NCI-H2171 treated with DMSO at 0.1 percent for 48 hours (cell line): ENCODE results near the gene KAT6B.

ENCODE experiments used
- DNase-seq: peaks from one replicate; lab custom pipeline; 2025; lab: John Stamatoyannopoulos, UW

Gene KAT6B

GRCh38 chr10:74988054-74988775 lies 161.8 kb downstream of the KAT6B start:
- DNase-seq, result no peak

DNA sequence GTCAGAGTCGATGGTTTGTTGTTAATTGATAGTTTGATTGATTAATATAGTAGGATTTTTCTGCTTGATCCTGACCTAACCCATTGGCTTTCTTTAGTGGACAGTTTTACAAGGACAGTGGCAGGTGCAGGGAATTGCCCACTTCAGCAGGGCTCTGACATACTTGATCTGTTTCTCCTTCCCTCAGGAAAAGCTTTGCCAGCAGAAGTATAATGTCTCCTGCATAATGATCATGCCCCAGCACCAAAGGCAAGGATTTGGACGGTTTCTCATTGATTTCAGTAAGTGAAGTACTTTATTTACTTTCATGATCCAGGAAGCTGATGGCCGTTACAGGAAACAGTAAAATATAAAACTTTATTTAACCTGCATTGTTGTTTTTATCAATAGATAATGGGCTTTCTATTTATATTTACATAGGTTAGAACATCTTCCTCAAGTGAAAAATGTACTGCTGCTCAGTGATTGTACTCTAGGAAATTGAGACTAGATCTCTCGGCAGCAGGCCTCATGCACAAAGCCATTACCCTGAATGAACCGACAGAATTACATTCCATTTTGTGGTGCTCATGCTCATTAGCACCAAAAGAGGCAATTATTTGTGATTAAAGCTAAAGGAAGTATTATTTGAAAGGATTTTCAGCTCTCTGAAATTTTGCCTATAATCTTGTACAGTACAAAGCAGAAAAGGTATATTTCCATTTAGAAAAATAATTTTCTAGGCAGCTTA lies 162.6 kb downstream of the KAT6B start:
- no peak for DNase-seq

- peak; percentile 34 for DNase-seq
Observed at GRCh38 chr10:74991435-74991834, 165.0 kb downstream of the KAT6B start.

DNA sequence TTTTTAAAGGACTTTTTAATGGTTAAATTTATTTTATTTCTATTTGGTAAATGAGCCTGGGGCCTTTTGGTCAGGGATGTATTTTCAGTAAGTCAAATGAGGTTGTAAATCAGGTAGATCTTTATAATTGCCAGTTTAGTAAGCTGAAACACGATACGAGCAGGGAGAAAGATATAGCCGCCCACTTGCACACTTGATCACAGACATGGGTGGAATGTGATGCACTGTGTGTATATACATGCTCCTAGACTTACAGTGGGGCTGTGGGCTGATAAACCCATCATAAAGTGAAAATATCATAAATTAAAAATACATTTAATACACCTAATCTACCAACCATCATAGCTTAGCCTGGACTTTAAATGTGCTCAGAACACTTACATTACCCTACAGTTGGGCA lies 165.7 kb downstream of the KAT6B start:
- DNase-seq, result no peak

DNA sequence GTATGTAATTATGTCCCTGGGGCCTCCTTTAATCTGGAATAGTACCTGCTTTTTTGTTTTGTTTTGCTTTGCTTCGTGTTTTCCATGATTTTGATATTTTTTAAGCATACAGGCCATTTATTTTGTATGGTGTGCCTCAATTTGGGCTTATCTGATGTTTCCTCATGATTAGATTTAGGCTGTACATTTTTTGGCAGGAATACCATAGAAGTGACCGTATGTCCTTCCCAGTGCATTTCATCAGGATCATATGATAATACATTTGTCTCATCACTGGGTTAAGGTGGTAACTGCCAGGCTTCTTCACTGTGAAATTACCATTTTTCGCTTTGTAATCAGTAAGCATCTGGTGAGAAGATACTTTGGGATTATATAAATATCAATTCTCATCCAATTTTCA lies 167.2 kb downstream of the KAT6B start:
- no peak for DNase-seq

DNA sequence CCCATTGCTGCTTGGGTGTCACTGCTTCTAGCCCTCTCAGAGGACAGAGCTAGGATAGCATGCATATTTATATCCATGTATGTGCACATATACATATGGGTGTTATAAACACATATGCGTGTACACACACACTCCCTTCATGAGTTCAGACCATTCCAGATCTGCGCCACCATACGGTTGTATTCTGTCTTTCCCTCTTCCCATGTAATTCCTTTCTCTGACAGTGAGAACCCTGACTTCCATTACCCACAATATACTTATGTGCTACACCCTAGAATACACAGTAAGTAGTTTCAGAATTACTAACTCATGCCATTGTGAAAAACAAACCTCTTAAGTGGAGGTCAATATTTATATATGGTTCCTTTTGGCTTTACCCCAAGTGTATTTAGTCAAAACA lies 168.5 kb downstream of the KAT6B start:
- no peak for DNase-seq

- no peak for DNase-seq
Observed at GRCh38 chr10:74995806-74996205, 169.4 kb downstream of the KAT6B start.

GRCh38 chr10:74997163-74997562 lies 170.8 kb downstream of the KAT6B start:
- no peak for DNase-seq

GRCh38 chr10:75000748-75001321 lies 174.4 kb downstream of the KAT6B start:
- DNase-seq, result no peak

- no peak for DNase-seq
Observed at GRCh38 chr10:75001715-75002350, 175.4 kb downstream of the KAT6B start.

- no peak for DNase-seq
Observed at GRCh38 chr10:75002351-75002725, 175.9 kb downstream of the KAT6B start.

GRCh38 chr10:75002967-75003594 lies 176.7 kb downstream of the KAT6B start:
- DNase-seq, result no peak

DNA sequence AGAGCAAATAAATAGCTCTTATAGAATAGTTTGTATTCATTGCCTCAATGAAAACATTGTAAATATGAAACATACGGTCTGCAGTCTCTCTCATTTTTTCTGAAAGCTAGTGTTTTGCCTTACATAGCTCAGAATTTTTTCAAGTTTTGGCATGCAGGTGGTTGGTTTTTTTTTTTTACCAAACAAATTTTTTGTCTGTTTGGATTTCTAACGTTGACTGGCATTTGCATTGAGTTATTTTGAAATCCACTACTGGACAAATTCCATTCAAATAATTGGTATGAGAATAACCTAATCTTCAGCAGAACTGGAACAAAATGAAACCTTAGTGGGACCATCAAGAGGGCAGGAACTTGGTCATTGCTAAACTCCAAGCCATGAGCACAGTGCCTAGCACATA lies 177.5 kb downstream of the KAT6B start:
- no peak for DNase-seq

DNA sequence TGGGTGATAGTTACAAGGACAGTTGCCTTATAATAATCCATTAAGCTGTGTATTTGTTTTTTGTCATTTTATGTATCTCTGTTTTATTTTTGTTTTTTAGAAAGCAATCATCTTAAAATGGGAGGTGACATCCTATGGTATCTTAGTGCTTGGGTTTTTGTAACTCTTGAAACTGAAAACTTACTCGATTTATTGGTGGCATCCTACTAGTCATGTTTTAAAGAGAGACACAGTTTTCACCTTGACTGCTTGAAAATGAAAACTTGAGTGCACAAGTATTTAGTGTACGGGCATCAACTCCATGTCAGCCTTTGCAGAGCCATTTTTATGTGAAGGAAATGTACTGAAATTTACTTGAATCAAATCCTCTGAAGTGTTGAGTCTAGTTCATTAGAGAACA lies 181.2 kb downstream of the KAT6B start:
- no peak for DNase-seq

DNA sequence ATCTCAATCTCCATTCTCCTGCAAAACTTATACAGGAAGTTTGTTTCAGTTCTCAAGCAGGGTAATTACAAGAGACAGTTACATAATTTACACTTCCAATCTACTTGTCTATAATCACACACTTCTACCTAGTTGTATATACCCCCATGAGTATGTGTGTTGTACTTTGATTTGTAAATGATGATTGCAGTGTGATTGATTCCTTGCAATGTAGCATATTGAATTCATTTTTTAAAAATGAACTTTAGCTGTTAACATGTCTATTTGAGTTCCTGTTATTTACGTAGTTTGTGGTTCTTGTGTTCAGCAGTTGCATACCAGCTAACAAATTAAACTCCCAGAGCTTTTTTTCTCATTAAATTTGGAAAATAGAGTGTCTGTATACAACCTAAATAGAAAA lies 182.6 kb downstream of the KAT6B start:
- DNase-seq, result no peak

DNA sequence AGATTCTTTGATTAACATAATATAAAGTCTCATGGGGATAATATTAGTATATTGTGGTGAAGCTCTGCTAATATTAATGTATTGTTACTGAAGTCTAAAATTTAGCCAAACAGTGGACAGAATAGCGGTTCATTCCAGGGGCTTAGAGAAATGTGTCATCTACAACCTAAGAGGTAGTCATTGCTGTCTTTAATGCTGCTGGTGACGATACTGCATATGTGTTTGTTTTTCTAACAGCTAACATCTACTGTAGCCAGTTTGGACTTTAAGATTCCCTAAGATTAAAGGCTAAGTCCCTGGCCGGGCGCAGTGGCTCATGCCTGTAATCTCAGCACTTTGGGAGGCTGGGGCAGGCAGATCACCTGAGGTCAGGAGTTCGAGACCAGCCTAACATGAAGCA lies 183.0 kb downstream of the KAT6B start:
- DNase-seq, result no peak

DNA sequence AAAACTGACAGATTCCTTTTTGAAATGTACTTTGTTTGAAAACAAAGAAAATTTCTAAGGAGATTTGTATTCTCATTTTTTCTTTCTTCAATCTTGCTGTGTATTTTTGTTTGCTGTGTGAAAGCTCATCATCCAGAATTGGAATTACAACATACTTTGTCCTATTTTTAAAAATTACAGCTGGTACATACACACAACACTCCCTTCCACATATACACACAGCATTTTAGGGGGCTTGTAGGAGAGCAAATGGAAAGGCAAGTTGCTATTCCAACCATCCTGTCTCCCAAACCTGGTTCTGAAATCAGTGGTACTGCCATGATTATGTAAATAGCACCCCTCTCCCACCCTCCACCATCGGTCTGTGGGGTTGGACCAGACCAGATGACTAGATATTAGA lies 184.0 kb downstream of the KAT6B start:
- DNase-seq, result no peak

GRCh38 chr10:75011221-75011620 lies 184.8 kb downstream of the KAT6B start:
- no peak for DNase-seq

DNA sequence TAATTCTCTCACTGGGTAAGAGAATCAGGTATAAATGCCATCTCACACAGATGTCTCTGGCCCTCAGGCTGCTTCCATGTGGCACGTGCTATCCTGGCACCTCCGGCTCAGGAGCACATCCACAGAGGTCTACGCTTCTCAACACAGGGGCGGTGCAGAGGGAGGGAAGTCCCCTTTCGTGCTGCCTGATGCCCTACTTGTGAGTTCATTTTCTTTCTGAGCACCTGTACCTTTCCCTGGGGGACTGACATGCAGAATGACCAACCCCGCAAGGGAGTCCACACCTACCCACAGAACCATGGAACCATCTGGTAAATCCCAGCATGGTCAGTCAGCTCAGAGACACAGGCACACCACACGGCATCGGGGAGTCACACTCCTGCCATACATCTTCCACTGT lies 186.1 kb downstream of the KAT6B start:
- no peak for DNase-seq

DNA sequence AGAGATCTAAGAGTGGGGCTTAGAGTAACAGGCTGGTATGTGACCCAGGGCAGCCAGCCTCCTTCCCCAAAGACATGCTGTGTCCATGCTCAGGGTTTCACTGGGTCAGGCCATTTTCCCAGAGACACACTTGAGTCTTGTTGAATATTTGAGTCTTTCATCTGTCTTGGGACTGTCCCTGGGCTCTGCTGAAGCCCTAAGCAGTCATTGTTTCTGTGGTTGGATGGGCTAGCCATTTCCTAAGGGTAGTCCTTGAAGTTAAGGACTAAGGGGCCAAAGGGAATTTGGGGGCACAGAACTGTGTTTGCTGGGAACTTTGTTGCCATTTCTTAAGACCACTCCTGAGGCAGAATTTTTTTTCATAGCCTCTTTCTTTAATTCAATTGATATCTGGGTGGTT lies 186.6 kb downstream of the KAT6B start:
- no peak for DNase-seq

GRCh38 chr10:75013522-75013921 lies 187.1 kb downstream of the KAT6B start:
- DNase-seq, result no peak

DNA sequence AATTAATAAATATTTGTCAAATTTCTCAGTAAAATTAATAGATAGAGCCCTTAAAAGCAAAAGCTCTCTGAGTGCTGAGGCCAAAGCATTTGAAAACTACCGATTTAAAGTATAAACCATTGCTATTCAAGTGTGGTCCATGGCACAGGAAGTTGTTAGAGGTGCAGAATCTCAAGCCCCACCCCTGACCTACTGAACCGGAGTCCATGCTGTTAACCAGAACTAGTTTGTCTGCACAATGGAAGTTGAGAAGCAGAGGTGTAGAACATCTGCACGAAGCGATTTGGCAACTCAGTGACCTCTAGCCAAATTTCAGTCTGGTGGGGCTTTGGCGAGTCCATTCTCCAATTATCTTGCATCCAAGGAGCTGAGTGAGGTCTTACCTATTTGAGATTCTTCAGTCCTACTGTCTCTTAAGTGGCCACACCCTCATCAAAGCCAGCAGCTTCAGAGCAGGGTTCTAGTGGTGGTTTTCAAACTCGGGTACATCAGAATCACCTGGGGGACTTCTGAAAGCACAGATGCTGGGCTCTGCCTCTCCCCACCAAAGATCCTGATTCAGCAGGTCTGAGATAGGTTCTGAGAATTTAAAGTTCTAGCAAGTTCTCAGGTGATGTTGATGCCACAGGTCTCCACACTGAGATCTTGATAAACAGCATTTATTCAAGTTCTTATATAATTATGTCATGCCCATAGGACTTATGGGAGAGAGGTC lies 188.3 kb downstream of the KAT6B start:
- no peak for DNase-seq
